ENCODE measurements around the gene BRCC3.
"Not testable (repeated sequence)": the region's sequence is repeated elsewhere in the genome, so short reads cannot be mapped to it uniquely, and the experiment has no call there.

The BRCC3 gene

GRCh38 chrX:155127940-155128339 lies 56.6 kb downstream of the BRCC3 start:
- no peak for DNase-seq (ENCODE audit: low spot score)
- TF ChIP-seq CTCF (IDR thresholded peaks at IDR 0.05; ENCODE audit: extremely low read depth, insufficient read depth, missing control alignments), result no peak
- in situ Hi-C loops (cut with MboI; ENCODE audit: low pct_unique_long_range_greater_than_20kb, low sequenced_read_pairs, unreplicated experiment), result no loop called here

- no peak for TF ChIP-seq CTCF (IDR thresholded peaks at IDR 0.05; ENCODE audit: extremely low read depth, insufficient read depth, missing control alignments)
- in situ Hi-C loops (cut with MboI; ENCODE audit: low pct_unique_long_range_greater_than_20kb, low sequenced_read_pairs, unreplicated experiment), result no loop called here
- no peak for DNase-seq (ENCODE audit: low spot score)
Observed at GRCh38 chrX:155132110-155132509, 60.8 kb downstream of the BRCC3 start.

- DNase-seq (ENCODE audit: low spot score), result no peak
- in situ Hi-C loops (cut with MboI; ENCODE audit: low pct_unique_long_range_greater_than_20kb, low sequenced_read_pairs, unreplicated experiment), result no loop called here
- TF ChIP-seq CTCF (IDR thresholded peaks at IDR 0.05; ENCODE audit: extremely low read depth, insufficient read depth, missing control alignments), result no peak
Observed at GRCh38 chrX:155134255-155134654, 62.9 kb downstream of the BRCC3 start.

- DNase-seq (ENCODE audit: low spot score), result no peak
- TF ChIP-seq CTCF (IDR thresholded peaks at IDR 0.05; ENCODE audit: extremely low read depth, insufficient read depth, missing control alignments), result no peak
- in situ Hi-C loops (cut with MboI; ENCODE audit: low pct_unique_long_range_greater_than_20kb, low sequenced_read_pairs, unreplicated experiment), result no loop called here
Observed at GRCh38 chrX:155143959-155144548, 72.7 kb downstream of the BRCC3 start.

- no peak for DNase-seq (ENCODE audit: low spot score)
- in situ Hi-C loops (cut with MboI; ENCODE audit: low pct_unique_long_range_greater_than_20kb, low sequenced_read_pairs, unreplicated experiment), result no loop called here
- no peak for TF ChIP-seq CTCF (IDR thresholded peaks at IDR 0.05; ENCODE audit: extremely low read depth, insufficient read depth, missing control alignments)
Observed at GRCh38 chrX:155144926-155145325, 73.6 kb downstream of the BRCC3 start.

- in situ Hi-C loops (cut with MboI; ENCODE audit: low pct_unique_long_range_greater_than_20kb, low sequenced_read_pairs, unreplicated experiment); DNase-seq (ENCODE audit: low spot score): not testable (repeated sequence)
Observed at GRCh38 chrX:155147612-155148011, 76.3 kb downstream of the BRCC3 start.

GRCh38 chrX:155148166-155148565 lies 76.9 kb downstream of the BRCC3 start:
- in situ Hi-C loops (cut with MboI; ENCODE audit: low pct_unique_long_range_greater_than_20kb, low sequenced_read_pairs, unreplicated experiment), result not testable (repeated sequence)

More at GRCh38 chrX:155148166-155148565, 76.9 kb downstream of the BRCC3 start:
- DNase-seq (ENCODE audit: low spot score), result not testable (repeated sequence)
